Trophoblast cell (in vitro differentiated cells and primary cell): ENCODE data around the gene SORT1.
A peak's percentile ranks its signal among the peaks of the same experiment; 100 is the strongest.

Experiments
- DNase-seq, 2 donors: peaks; one replicate each; pipeline ENCODE4 v3.0.0-alpha.2; 2016
- H2AFZ ChIP-seq: 2 replicates; pipeline ENCODE4 v1.6.1; 2013; ENCODE audit warnings: low read length, moderate library complexity, mild to moderate bottlenecking; ENCODE audit not compliant: insufficient read depth, poor library complexity
- H2AK5ac ChIP-seq: 2 replicates; pipeline ENCODE4 v1.6.1; 2013; ENCODE audit warnings: mild to moderate bottlenecking, low read length
- H2BK120ac ChIP-seq: 2 replicates; pipeline ENCODE4 v1.6.1; 2013; ENCODE audit warnings: low read length, mild to moderate bottlenecking, moderate library complexity; ENCODE audit not compliant: insufficient read depth, poor library complexity
- H2BK12ac ChIP-seq: 2 replicates; pipeline ENCODE4 v1.6.1; 2013; ENCODE audit warnings: mild to moderate bottlenecking, low read length, moderate library complexity
- H2BK5ac ChIP-seq: 2 replicates; pipeline ENCODE4 v1.6.1; 2013; ENCODE audit warnings: low read length, low read depth, moderate library complexity, mild to moderate bottlenecking; ENCODE audit not compliant: poor library complexity
- H3K14ac ChIP-seq: 2 replicates; pipeline ENCODE4 v1.6.1; 2013; ENCODE audit warnings: mild to moderate bottlenecking, low read length
- H3K18ac ChIP-seq: 2 replicates; pipeline ENCODE4 v1.6.1; 2013; ENCODE audit warnings: mild to moderate bottlenecking, low read length
- H3K23ac ChIP-seq: 2 replicates; pipeline ENCODE4 v1.6.1; 2013; ENCODE audit warnings: low read length
- H3K27ac ChIP-seq: 2 replicates; pipeline ENCODE4 v1.5.1; 2013; ENCODE audit warnings: low read depth, mild to moderate bottlenecking, inconsistent platforms, low read length, moderate library complexity
- H3K27me3 ChIP-seq: 2 replicates; pipeline ENCODE4 v1.6.1; 2013; ENCODE audit warnings: inconsistent platforms, mild to moderate bottlenecking, low read length, moderate library complexity; ENCODE audit not compliant: insufficient read depth
- H3K36me3 ChIP-seq, 2 experiments: 1 replicate in 1 of 2; 2 replicates in 1 of 2; pipeline ENCODE4 v1.6.1; 2013; ENCODE audit warnings: low read length in 2 of 2, mild to moderate bottlenecking in 2 of 2, moderate library complexity in 1 of 2; ENCODE audit not compliant: insufficient read depth in 2 of 2, control insufficient read depth in 1 of 2
- H3K4ac ChIP-seq: 2 replicates; pipeline ENCODE4 v1.6.1; 2013; ENCODE audit warnings: low read depth, mild to moderate bottlenecking, low read length, moderate library complexity
- H3K4me1 ChIP-seq, 2 experiments: 1 replicate in 1 of 2; 2 replicates in 1 of 2; pipeline ENCODE4 v1.6.1; 2013; ENCODE audit warnings: low read length in 2 of 2, mild to moderate bottlenecking in 2 of 2, moderate library complexity in 1 of 2; ENCODE audit not compliant: insufficient read depth in 2 of 2, control insufficient read depth in 1 of 2
- H3K4me2 ChIP-seq: 2 replicates; pipeline ENCODE4 v1.6.1; 2013; ENCODE audit warnings: inconsistent platforms, mild to moderate bottlenecking, low read length, moderate library complexity
- H3K4me3 ChIP-seq: 2 replicates; pipeline ENCODE4 v1.5.1; 2013; ENCODE audit warnings: mild to moderate bottlenecking, low read depth, low read length, inconsistent platforms
- H3K79me1 ChIP-seq: one replicate; pipeline ENCODE4 v1.6.1; 2013; ENCODE audit warnings: low read length
- H3K79me2 ChIP-seq: 2 replicates; pipeline ENCODE4 v1.6.1; 2013; ENCODE audit warnings: low read length, mild to moderate bottlenecking; ENCODE audit not compliant: control insufficient read depth, insufficient read depth, poor library complexity
- H3K9ac ChIP-seq: 2 replicates; pipeline ENCODE4 v1.6.1; 2013; ENCODE audit warnings: mild to moderate bottlenecking, low read length
- H3K9me3 ChIP-seq: 2 replicates; pipeline ENCODE4 v1.6.1; 2013; ENCODE audit warnings: low read depth, mild to moderate bottlenecking, control low read depth, inconsistent platforms, low read length; ENCODE audit not compliant: insufficient read depth
- H4K12ac ChIP-seq: 2 replicates; pipeline ENCODE4 v1.6.1; 2013; ENCODE audit warnings: low read depth, mild to moderate bottlenecking, low read length, moderate library complexity
- H4K8ac ChIP-seq: 2 replicates; pipeline ENCODE4 v1.6.1; 2013; ENCODE audit warnings: low read depth, mild to moderate bottlenecking, low read length, moderate library complexity
- H4K91ac ChIP-seq: one replicate; pipeline ENCODE4 v1.6.1; 2013; ENCODE audit warnings: low read depth, mild to moderate bottlenecking, low read length, moderate library complexity
- whole genome bisulfite sequencing: extraction: QIAGEN DNeasy Blood & Tissue Kit; methylation state at CpG from one replicate; pipeline ENCODE4 v1.1.7; 2013; ENCODE audit warnings: missing lambda C conversion rate; ENCODE audit not compliant: insufficient read length, insufficient coverage; ENCODE audit errors: extremely low coverage; 5-methylcytosine and 5-hydroxymethylcytosine counted together

Gene SORT1

GRCh38 chr1:109298666-109299557 is 98.8 kb downstream of the SORT1 start:
- peak overlapping the region; percentile 95 for H3K27ac ChIP-seq
- no CpG with 5 or more reads among the region's 11 CpGs for WGBS
- H3K14ac ChIP-seq = peak overlapping the region; percentile 55
- peak overlapping the region; percentile 92 for H2BK5ac ChIP-seq
- no peaks in the 10 kb centered on the region for H3K36me3 ChIP-seq
- peak overlapping the region; percentile 32 for H3K18ac ChIP-seq
- H3K4me2 ChIP-seq = no peak overlapping the region
- peak overlapping the region; percentile 85 for H2BK120ac ChIP-seq
- no peak overlapping the region for H3K9ac ChIP-seq
- peak overlapping the region; percentile 63 for H4K8ac ChIP-seq
- peaks cover 42 to 43% of the 10 kb centered on the region in 2 experiments for H3K4me1 ChIP-seq
- H3K23ac ChIP-seq = no peak overlapping the region
- no peak overlapping the region for H3K4ac ChIP-seq
- no peak overlapping the region for H3K4me3 ChIP-seq
- DNase-seq = peak; percentile 78 to 84
- peaks cover 2% of the 10 kb centered on the region for H3K9me3 ChIP-seq
- H3K79me1 ChIP-seq = peaks cover 46% of the 10 kb centered on the region
- no peak overlapping the region for H2AK5ac ChIP-seq
- no peaks in the 10 kb centered on the region for H3K27me3 ChIP-seq
- peak overlapping the region; percentile 93 for H4K91ac ChIP-seq
- H2BK12ac ChIP-seq = peak overlapping the region; percentile 95
- peaks cover 17% of the 10 kb centered on the region for H3K79me2 ChIP-seq
- no peak overlapping the region for H4K12ac ChIP-seq
- H2AFZ ChIP-seq = no peak overlapping the region

- peak overlapping the region; percentile 97 for H2BK120ac ChIP-seq
- H2BK5ac ChIP-seq = peak overlapping the region; percentile 92
- H3K23ac ChIP-seq = no peak overlapping the region
- H3K27ac ChIP-seq = peak overlapping the region; percentile 95
- peak overlapping the region; percentile 99 for H4K91ac ChIP-seq
- peaks cover 17% of the 10 kb centered on the region for H3K79me2 ChIP-seq
- H2AK5ac ChIP-seq = peak overlapping the region; percentile 98
- no peak for DNase-seq
- peaks cover 50% of the 10 kb centered on the region for H3K79me1 ChIP-seq
- peak overlapping the region; percentile 70 for H3K18ac ChIP-seq
- H3K4me3 ChIP-seq = no peak overlapping the region
- no peak overlapping the region for H3K4me2 ChIP-seq
- no peaks in the 10 kb centered on the region for H3K27me3 ChIP-seq
- H2AFZ ChIP-seq = peak overlapping the region; percentile 8
- peak overlapping the region; percentile 98 for H2BK12ac ChIP-seq
- H4K8ac ChIP-seq = peak overlapping the region; percentile 68
- peak overlapping the region; percentile 93 for H3K4ac ChIP-seq
- no peaks in the 10 kb centered on the region for H3K9me3 ChIP-seq
- no peak overlapping the region for H4K12ac ChIP-seq
- no peak overlapping the region for H3K9ac ChIP-seq
- H3K14ac ChIP-seq = peak overlapping the region; percentile 94
- no peaks in the 10 kb centered on the region for H3K36me3 ChIP-seq
- H3K4me1 ChIP-seq = peaks cover 41 to 43% of the 10 kb centered on the region in 2 experiments
- no CpG with 5 or more reads among the region's 16 CpGs for WGBS
Observed at GRCh38 chr1:109296782-109297181, 100.9 kb downstream of the SORT1 start.

DNA sequence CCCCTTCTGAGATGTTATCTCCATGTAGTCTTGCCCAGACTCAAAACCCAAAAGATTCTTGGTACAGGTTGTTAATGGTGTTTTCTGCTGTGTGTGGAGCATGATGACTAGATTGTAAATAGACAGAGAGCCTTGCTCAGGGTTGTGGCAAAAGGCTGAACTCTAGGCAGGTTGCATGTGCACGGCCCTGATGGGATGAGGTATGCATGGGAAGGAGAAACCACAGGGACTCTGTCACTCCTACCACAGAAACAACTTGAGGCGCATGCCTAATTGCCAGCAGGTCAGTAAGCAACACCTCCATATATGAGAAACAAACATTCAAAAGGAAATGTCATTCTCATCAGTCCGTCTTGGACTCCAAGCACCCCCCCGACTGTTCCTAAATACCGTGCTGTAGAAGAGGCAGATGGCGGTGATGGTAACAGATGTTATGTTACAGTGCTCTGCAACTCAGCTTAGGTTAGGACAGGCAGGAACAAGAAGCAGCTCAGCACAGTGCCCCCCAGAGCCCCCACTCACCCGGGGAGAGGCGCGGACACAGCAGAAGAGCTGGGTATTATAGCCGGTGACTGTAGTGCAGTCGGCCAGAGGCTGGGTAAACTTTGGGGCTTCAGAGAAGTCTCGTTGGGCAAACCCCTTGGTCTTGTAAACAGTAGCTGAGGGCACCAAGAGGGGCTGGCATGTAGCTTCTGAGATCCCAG is 101.9 kb downstream of the SORT1 start:
- WGBS = no CpG with 5 or more reads among the region's 12 CpGs
- no peak overlapping the region for H2AFZ ChIP-seq
- H4K91ac ChIP-seq = peak overlapping the region; percentile 89
- H3K4ac ChIP-seq = peak overlapping the region; percentile 32
- H2BK12ac ChIP-seq = peak overlapping the region; percentile 93
- peaks cover 17% of the 10 kb centered on the region for H3K79me2 ChIP-seq
- no peaks in the 10 kb centered on the region for H3K9me3 ChIP-seq
- H3K18ac ChIP-seq = peak overlapping the region; percentile 78
- H3K23ac ChIP-seq = no peak overlapping the region
- peaks cover 42 to 43% of the 10 kb centered on the region in 2 experiments for H3K4me1 ChIP-seq
- H4K8ac ChIP-seq = peak overlapping the region; percentile 52
- no peak overlapping the region for H3K9ac ChIP-seq
- no peak overlapping the region for H3K4me2 ChIP-seq
- H3K4me3 ChIP-seq = no peak overlapping the region
- peak overlapping the region; percentile 36 for H2BK5ac ChIP-seq
- no peaks in the 10 kb centered on the region for H3K36me3 ChIP-seq
- no peaks in the 10 kb centered on the region for H3K27me3 ChIP-seq
- H3K14ac ChIP-seq = peak overlapping the region; percentile 57
- H4K12ac ChIP-seq = no peak overlapping the region
- H3K27ac ChIP-seq = no peak overlapping the region
- peak overlapping the region; percentile 77 for H2BK120ac ChIP-seq
- H3K79me1 ChIP-seq = peaks cover 48% of the 10 kb centered on the region
- no peak for DNase-seq
- peak overlapping the region; percentile 53 for H2AK5ac ChIP-seq

DNA sequence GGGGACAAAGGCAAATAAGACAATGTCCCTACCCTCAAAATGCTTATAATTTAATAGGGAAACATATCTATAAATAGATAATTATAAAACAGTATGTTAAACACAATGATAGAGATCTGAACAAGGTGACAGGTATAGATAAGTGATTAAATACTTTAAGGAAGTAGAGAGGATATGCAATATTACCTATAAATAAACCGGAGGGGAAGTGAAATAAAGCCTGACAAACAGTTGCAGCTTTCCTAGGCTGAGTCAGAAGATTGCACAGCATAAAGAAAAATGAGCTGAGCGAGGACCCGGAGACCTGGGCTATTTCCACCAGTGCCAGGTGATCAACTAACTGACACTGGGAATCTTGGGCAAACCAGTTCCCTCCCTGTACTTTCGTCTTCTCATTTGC is 103.2 kb downstream of the SORT1 start:
- H3K27me3 ChIP-seq = no peaks in the 10 kb centered on the region
- no peak overlapping the region for H4K8ac ChIP-seq
- peaks cover 36% of the 10 kb centered on the region for H3K79me1 ChIP-seq
- no peak overlapping the region for H2BK5ac ChIP-seq
- no peak overlapping the region for H3K27ac ChIP-seq
- no peak overlapping the region for H2AK5ac ChIP-seq
- no peak overlapping the region for H2BK12ac ChIP-seq
- no peak for DNase-seq
- H3K18ac ChIP-seq = no peak overlapping the region
- H3K4ac ChIP-seq = no peak overlapping the region
- H3K9ac ChIP-seq = no peak overlapping the region
- H3K36me3 ChIP-seq = no peaks in the 10 kb centered on the region
- no peak overlapping the region for H3K4me2 ChIP-seq
- H3K9me3 ChIP-seq = no peaks in the 10 kb centered on the region
- no peak overlapping the region for H3K4me3 ChIP-seq
- H4K12ac ChIP-seq = no peak overlapping the region
- WGBS = no CpG with 5 or more reads among the region's 4 CpGs
- no peak overlapping the region for H2AFZ ChIP-seq
- no peak overlapping the region for H3K14ac ChIP-seq
- H3K23ac ChIP-seq = no peak overlapping the region
- peaks cover 10% of the 10 kb centered on the region for H3K79me2 ChIP-seq
- H3K4me1 ChIP-seq = peaks cover 30 to 32% of the 10 kb centered on the region in 2 experiments
- H2BK120ac ChIP-seq = no peak overlapping the region
- H4K91ac ChIP-seq = no peak overlapping the region
